Panc1 (cell line): ENCODE results near the gene SLC35E2B.

ENCODE experiments used
- CTCF ChIP-seq: fragments of 450-650 bp; IDR thresholded peaks from 2 replicates; pipeline ENCODE4 v1.5.1; 2017; ENCODE audit warnings: mild to moderate bottlenecking
- POLR2AphosphoS5 ChIP-seq: IDR thresholded peaks from 2 replicates; pipeline ENCODE4 v1.6.1; 2012; ENCODE audit warnings: mild to moderate bottlenecking, low read depth, low read length, moderate library complexity
- REST ChIP-seq, 2 experiments: IDR thresholded peaks; 2 replicates each; pipeline ENCODE4 v1.6.1; 2011 to 2012; ENCODE audit warnings: low read depth in 2 of 2, control low read depth in 1 of 2, low read length in 1 of 2, mild to moderate bottlenecking in 1 of 2, moderate library complexity in 1 of 2; ENCODE audit not compliant: insufficient read depth in 1 of 2
- SIN3A ChIP-seq: IDR thresholded peaks from 2 replicates; pipeline ENCODE4 v1.6.1; 2012; ENCODE audit warnings: low read depth, mild to moderate bottlenecking, low read length, moderate library complexity, borderline replicate concordance; ENCODE audit not compliant: insufficient read depth
- TCF7L2 ChIP-seq: IDR thresholded peaks from 2 replicates; pipeline ENCODE4 v1.6.1; 2011; ENCODE audit warnings: mild to moderate bottlenecking, low read depth, low read length, inconsistent platforms

DNA sequence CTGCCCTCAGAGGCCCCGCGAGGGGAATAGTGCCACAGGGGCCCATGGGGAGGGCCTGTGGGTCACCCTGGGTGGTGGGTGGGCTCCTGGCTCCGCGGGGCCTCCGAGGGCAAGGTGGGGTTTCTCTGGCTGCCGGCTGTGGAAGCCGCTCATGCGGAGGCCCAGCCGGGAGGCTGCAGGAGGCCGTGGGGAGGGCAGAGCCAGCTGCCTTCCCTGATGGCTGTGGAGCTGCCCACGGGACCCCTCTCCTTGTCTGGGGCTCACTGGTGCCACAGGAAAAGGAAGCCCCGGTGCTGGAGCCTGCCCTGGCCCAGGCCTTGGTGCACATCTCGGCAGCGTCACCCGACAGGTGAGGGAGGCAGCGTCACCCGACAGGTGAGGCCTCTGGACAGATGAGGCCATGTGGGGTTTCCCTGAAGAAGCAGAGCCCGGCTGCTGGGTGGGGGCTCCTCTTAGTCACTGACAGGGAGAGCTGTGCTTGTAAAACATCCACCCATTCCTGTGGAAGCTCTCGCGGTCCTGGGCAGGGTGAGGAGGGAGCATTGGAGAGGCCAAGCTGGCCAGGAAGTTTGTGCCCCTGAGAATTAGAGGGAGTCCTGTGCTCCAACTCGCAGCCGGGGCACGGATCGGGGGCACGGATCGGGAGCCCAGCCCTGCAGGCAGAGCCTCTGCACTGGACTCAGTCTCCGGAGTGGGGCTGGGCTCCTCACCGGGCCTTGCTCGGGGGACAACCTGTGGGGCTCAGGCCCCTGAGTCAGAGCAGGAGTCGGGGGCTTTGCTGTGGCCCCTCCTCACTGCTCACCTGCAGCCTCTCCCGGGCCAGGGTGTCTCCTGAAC, 71.2 kb downstream of the SLC35E2B start:
- TF ChIP-seq CTCF (no peak), POLR2AphosphoS5 (no peak), REST (IDR thresholded peaks at IDR 0.05; ENCODE audit: insufficient read depth in 1 of 2, low read depth in 2 of 2, low read length in 1 of 2) (no peak), SIN3A (no peak), TCF7L2 (no peak)
